ENCODE measurements around the gene HTRA2.
"Not testable (repeated sequence)": the region's sequence is repeated elsewhere in the genome, so short reads cannot be mapped to it uniquely, and the experiment has no call there.

HTRA2 gene

GRCh38 chr2:74529357-74530238 is at the start of gene HTRA2, which contains the start of gene AUP1:
Gene HTRA2 (plus strand): TSS chr2:74529933. CDS start chr2:74530007, 74 bp downstream.
Gene AUP1 (minus strand): TSS chr2:74529706. CDS start chr2:74529629, 77 bp downstream.
- DNase-seq (ENCODE audit: extremely low spot score, insufficient read length, low read depth) (peak; percentile 99), FAIRE-seq (peak; percentile 96)

- DNase-seq (ENCODE audit: extremely low spot score, insufficient read length, low read depth) (no peak), FAIRE-seq (no peak)
Measured at GRCh38 chr2:74481431-74481830, 48.3 kb upstream of the HTRA2 start.

GRCh38 chr2:74481961-74482800 is 47.6 kb upstream of the HTRA2 start:
- FAIRE-seq = no peak
- DNase-seq (ENCODE audit: extremely low spot score, insufficient read length, low read depth) = no peak

DNA sequence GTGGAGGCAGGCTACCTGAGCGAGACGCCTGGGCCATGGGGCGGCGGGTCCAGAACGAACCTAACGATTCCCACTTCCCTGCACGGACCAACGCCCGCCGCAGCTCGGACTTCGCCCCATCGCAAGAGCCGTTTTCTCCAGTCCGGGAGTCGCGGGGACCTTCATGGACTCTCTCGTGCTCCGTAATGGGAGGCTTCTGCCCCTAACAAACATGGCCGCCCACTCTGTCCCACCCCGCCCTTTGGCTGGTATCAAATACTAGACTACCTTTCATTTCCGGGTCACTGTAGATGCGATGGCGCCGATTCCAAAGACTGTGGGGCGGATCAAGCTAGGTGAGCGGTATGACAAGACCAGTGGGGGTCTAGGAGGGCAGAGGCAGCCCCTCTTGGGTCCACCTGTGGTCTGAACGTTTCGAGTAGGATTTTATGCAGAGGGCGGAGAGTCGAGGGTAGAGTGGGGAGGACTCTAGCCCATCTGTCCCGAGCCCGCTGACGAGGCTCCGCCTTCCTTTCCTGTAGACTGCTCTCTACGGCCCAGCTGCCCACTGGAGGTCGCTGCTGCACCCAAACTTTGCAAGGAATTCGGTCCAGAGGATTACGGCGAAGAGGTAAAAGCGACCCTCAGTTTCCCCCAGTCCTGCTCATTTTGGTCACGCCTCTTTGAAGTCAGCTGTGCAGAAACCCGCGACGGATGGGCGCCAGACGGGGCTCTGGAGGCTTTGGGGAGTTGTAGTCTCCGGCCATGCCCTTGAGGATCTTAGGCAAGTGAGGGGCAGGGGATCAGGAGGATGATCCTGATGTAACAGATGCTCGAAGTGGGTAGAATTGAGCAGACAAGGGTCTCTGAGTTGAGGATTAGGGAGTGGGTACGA is 46.7 kb upstream of the HTRA2 start, which contains the start of the genes CCDC142 and TTC31:
Gene CCDC142, minus strand, starts transcription at position 198 of the 874 bp plus-strand sequence. Its CDS starts 161 bp downstream, at position 37.
Gene TTC31, plus strand, starts transcription at position 281 of the 874 bp plus-strand sequence. Its CDS starts 15 bp downstream, at position 296.
- FAIRE-seq (peak; percentile 96), DNase-seq (ENCODE audit: extremely low spot score, insufficient read length, low read depth) (peak; percentile 83)

DNA sequence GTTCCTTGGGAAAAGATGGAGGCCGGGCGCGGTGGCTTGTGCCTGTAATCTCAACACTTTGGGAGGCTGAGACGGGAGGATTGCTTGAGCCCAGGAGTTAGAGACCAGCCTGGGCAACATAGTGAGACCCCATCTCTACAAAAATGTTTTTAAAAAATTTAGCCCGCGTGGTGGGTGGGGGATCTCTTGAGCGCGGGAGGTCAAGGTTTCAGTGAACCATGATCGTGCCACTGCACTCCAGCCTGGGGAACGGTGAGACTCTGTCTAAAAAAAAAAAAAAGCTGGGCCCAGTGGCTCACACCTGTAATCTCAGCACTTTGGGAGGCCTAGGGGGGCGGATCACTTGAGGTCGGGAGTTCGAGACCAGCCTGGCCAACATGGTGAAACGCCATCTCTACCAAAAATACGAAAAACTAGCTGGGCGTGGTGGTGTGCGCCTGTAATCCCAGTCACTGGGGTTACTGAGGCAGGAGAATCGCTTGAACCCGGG is 46.0 kb upstream of the HTRA2 start:
- FAIRE-seq; DNase-seq (ENCODE audit: extremely low spot score, insufficient read length, low read depth): not testable (repeated sequence)

DNA sequence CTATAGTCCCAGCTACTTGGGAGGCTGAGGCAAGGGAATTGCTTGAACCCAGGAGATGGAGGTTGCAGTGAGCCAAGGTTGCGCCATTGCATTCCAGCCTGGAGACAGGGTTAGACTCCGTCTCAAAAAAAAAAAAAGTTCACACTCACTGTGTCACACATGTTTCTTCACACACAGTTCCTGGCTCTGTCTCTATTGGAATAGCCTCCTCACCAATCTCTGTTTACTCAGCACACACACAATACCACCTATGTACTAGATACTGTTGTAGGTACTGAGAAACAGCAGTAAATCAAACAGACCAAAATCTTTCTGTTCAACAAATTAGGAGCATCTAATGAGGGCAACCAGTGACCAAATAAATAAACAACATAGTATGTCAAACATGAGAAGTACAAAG is 43.6 kb upstream of the HTRA2 start:
- FAIRE-seq (no peak), DNase-seq (ENCODE audit: extremely low spot score, insufficient read length, low read depth) (no peak)

- FAIRE-seq (no peak), DNase-seq (ENCODE audit: extremely low spot score, insufficient read length, low read depth) (no peak)
Measured at GRCh38 chr2:74488643-74489481, 40.9 kb upstream of the HTRA2 start.

GRCh38 chr2:74489906-74490305 is 39.8 kb upstream of the HTRA2 start:
- DNase-seq (ENCODE audit: extremely low spot score, insufficient read length, low read depth) = no peak
- no peak for FAIRE-seq

DNA sequence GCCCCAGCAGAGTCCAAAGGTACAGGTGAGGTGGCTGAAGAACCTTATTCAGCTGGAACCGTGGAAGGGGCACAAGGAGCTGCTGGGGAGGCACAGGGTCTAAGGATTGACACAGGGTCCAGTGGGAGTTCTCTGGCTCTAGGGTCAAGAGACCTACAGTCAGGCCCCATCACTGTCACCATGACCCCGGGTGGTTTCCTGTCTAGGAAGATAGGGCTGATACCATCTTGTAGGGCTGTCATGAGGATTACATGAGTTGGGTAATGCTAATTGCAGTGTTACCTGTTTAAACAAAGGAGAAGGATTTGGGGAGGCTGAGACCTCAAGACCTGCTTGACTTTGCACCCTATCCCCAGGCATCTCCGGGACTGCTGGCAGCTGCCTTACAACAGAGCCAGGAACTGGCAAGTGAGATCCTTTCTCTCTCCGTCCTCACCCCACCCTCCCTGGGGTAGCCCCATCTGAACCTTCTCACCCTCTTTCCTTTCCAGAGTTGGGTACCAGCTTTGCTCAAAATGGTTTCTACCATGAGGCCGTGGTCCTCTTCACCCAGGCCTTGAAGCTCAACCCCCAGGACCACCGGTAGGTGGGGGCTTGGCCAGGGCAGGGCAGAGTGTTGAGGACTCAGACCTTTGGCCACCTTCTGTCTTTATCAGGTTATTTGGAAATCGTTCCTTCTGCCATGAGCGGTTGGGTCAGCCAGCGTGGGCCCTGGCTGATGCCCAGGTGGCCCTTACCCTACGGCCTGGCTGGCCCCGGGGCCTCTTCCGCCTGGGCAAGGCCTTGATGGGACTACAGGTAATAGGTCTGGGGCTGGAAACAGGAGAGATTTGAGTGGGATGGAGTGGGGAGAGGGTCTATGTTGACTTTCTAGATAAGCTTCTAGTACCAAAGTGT is 37.8 kb upstream of the HTRA2 start:
- DNase-seq (ENCODE audit: extremely low spot score, insufficient read length, low read depth) (no peak), FAIRE-seq (no peak)

DNA sequence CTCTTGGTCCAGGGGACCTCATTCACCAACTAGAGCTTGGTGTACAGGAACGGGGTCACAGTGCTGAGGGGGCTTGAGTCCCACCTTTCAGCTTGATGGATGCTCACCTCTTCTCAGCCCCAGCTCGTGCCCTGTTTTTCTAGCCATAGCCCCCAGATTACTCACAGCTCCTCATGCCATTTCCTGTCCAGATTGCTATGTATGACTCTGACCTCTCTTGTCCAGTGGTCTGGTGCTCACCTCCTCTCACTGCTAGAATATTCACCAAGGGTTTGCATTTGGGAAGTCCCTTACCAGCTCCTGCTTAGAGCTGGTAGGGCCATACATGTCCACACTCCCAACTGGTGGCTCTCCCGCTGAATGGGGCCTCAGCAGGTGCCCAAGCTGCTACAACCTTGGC is 36.2 kb upstream of the HTRA2 start:
- no peak for DNase-seq (ENCODE audit: extremely low spot score, insufficient read length, low read depth)

DNA sequence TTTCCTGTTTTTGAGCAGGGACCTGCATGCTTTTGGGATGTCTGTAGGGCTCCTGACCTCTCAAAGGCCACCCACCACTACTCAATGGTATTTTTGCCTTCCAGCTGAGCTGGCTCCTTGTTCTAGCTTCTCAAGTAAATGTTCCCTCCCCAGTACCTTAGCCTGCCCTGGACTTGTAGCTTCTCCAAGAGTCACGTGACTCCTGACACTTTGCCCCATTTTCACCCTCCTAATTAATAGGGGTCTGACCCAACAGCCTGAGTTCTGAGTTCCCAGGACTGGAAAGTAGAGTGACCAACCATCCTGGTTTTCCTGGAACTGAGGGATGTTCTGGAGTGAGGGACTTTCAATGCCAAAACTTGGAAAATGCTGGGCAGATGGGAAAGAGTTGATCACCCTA is 34.3 kb upstream of the HTRA2 start:
- DNase-seq (ENCODE audit: extremely low spot score, insufficient read length, low read depth) (no peak), FAIRE-seq (no peak)

More for the DNA sequence above, 36.2 kb upstream of the HTRA2 start:
- no peak for FAIRE-seq

- FAIRE-seq (no peak), DNase-seq (ENCODE audit: extremely low spot score, insufficient read length, low read depth) (no peak)
Measured at GRCh38 chr2:74496997-74497776, 32.5 kb upstream of the HTRA2 start.

DNA sequence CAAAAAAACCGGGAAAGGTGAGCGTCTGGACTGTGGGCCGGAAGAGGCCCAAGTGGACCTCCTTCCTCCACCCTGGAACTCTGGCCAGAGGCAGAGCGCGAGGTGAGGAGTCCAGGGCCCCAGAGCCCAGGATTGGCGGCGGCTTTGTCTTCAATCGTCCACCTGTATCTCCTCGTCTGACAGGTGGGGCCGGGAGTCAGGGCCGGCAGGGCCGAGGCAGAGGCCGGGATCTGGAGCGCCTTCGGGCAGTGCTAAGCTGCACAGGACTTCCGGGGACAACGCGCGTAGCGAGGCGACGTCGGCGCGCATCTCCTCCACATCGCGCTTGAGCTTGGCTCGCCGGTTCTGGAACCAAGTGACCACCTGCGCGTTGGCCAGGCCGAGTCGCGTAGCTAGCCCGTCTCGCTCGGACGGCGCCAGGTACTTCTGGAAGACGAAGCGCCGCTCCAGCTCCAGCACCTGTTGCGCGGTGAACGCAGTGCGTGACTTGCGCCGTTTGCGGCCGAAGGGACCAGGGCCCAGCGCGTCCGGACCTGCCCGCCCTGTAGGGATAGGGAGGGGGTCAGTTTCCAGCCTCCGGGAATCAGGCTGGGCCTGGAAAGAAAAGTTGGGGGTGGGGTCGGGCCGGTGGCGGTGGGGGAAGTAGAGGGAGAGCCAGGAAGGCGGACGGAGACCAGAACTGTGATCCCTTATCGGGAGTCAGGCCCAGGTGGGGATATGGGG is 31.8 kb upstream of the HTRA2 start:
- FAIRE-seq = no peak
- no peak for DNase-seq (ENCODE audit: extremely low spot score, insufficient read length, low read depth)

DNA sequence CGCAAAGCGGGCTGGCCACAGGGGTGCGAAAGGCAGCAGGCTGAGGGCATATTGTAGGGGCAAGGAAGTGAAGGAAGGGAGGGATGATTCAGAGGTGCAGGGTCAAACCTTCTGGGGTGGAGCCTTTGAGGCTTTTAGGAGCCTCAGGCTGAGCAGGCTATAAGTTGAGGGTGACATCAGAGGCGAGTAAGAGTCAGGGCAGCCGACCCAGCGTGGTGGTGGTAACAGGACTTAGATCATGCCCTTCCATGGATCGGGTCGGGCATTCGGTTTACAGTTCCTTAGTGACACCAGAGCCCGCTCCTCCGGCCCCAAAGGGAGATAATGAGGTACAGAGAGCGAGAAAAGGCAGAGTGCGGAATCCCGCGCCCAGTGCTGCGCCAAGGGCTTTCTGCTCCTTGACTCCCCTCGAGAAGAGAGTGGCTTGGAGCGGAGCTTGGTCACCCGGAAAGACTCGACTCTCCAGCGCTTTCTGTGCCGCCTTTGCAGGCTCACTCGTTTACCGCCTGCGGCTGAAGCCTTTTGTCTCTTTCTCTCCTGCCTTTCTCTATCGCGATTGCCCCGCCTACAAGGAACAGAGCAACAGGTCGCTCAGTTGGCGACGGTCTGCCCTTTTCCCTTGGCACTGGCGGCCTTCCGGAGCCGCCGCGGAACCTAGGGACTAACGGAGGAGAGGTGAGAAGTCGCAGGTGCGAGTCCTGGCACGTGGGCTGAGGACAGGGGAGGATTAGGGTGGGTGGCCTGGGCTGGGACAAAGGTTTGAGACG is 31.1 kb upstream of the HTRA2 start:
- FAIRE-seq (no peak), DNase-seq (ENCODE audit: extremely low spot score, insufficient read length, low read depth) (no peak)

DNA sequence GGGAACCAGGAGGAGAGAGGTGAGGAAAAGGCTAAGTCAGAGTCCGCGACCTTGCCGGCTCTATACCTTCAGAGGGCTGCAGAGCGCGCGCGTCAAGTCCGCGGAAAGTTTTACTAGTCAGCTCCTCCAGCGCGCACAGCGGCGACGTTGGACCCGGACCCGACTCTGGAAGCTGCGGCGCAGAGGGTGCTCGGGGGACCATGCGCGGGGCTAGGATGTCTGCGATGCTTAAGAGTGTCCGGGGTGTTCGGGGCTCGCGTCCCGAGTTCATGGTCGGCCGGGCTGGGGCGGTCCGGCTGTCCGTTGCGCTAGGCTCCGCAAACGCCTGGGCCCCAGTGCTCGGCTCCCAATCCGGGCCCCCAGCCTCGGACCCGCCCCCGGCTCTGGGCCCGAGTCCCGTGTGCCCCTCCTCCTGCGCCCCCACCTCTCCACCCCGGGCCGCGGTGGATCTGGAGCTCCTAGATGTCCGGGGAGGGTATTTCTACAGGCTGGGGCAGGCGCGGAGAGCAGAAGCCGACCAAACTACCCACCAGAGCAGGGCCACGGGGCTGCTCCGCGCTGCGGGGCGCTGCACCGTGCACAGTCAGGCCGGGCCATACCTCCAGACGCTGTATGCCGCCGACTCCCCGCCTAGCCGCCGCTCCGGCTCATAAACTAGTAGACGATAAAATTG is 30.3 kb upstream of the HTRA2 start, which contains the start of gene LBX2:
Gene LBX2, minus strand, starts transcription at position 337 of the 673 bp plus-strand sequence. Its CDS starts 66 bp downstream, at position 271.
- DNase-seq (ENCODE audit: extremely low spot score, insufficient read length, low read depth) (no peak), FAIRE-seq (no peak)
